Measurements from ENCODE around the gene RMND5A. TPM values are rescaled to one million over a fixed set of nuclear protein-coding genes. Genes with fewer than 3 reads are reported as not detected.

The RMND5A gene
- total RNA-seq, 1 donor from 2014 or later: 24.3 TPM

DNA sequence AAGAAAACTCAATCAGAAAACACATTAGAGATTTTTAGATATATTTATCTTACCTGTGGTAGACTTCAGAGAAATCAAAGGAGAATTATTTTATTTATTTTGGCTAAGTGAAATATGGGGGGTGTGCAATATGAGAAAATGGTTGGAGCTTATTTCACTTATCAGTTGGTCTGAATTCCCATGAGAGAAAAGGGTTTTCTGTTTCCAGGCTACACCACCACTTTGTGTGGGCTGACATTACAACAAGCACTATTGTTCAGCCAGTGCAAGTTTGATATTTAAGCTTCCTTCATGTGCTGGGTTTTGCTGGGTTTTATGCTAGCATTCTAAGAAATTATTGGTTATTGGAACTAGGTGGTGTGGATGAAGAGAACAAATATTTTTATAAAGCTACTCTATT, 33.5 kb downstream of the RMND5A start:
- no peak for DNase-seq (ENCODE audit: extremely low spot score, unreplicated experiment)
- Mint-ChIP-seq H3K27me3 (ENCODE audit: unreplicated experiment) (no peaks in the 10 kb centered on the region), H3K4me1 (ENCODE audit: unreplicated experiment) (no peaks in the 10 kb centered on the region), H3K9me3 (ENCODE audit: unreplicated experiment) (peaks cover 14% of the 10 kb centered on the region), H3K4me3 (ENCODE audit: unreplicated experiment) (no peak overlapping the region), H3K27ac (ENCODE audit: unreplicated experiment) (no peak overlapping the region), H3K36me3 (ENCODE audit: unreplicated experiment) (peaks cover 54% of the 10 kb centered on the region)
- TF ChIP-seq CTCF (IDR thresholded peaks at IDR 0.05): no peak

GRCh38 chr2:86758405-86758804, 38.3 kb downstream of the RMND5A start:
- Mint-ChIP-seq H3K4me3 (ENCODE audit: unreplicated experiment) (no peak overlapping the region), H3K27me3 (ENCODE audit: unreplicated experiment) (no peaks in the 10 kb centered on the region), H3K4me1 (ENCODE audit: unreplicated experiment) (no peaks in the 10 kb centered on the region), H3K9me3 (ENCODE audit: unreplicated experiment) (no peaks in the 10 kb centered on the region), H3K27ac (ENCODE audit: unreplicated experiment) (no peak overlapping the region), H3K36me3 (ENCODE audit: unreplicated experiment) (peaks cover 22% of the 10 kb centered on the region)
- DNase-seq (ENCODE audit: extremely low spot score, unreplicated experiment): no peak
- no peak for TF ChIP-seq CTCF (IDR thresholded peaks at IDR 0.05)

GRCh38 chr2:86760371-86760770, 40.3 kb downstream of the RMND5A start:
- no peak overlapping the region for H3K4me3 Mint-ChIP-seq (ENCODE audit: unreplicated experiment)
- DNase-seq (ENCODE audit: extremely low spot score, unreplicated experiment): no peak
- H3K36me3 Mint-ChIP-seq (ENCODE audit: unreplicated experiment): peaks cover 19% of the 10 kb centered on the region
- no peaks in the 10 kb centered on the region for H3K9me3 Mint-ChIP-seq (ENCODE audit: unreplicated experiment)
- H3K4me1 Mint-ChIP-seq (ENCODE audit: unreplicated experiment): peaks cover 2% of the 10 kb centered on the region
- H3K27me3 Mint-ChIP-seq (ENCODE audit: unreplicated experiment): no peaks in the 10 kb centered on the region
- H3K27ac Mint-ChIP-seq (ENCODE audit: unreplicated experiment): no peak overlapping the region
- no peak for TF ChIP-seq CTCF (IDR thresholded peaks at IDR 0.05)

GRCh38 chr2:86764661-86765309, 44.7 kb downstream of the RMND5A start:
- Mint-ChIP-seq H3K9me3 (ENCODE audit: unreplicated experiment) (no peaks in the 10 kb centered on the region), H3K36me3 (ENCODE audit: unreplicated experiment) (peaks cover 9% of the 10 kb centered on the region), H3K27me3 (ENCODE audit: unreplicated experiment) (no peaks in the 10 kb centered on the region), H3K4me3 (ENCODE audit: unreplicated experiment) (no peak overlapping the region), H3K27ac (ENCODE audit: unreplicated experiment) (no peak overlapping the region), H3K4me1 (ENCODE audit: unreplicated experiment) (peaks cover 2% of the 10 kb centered on the region)
- TF ChIP-seq CTCF (IDR thresholded peaks at IDR 0.05): peak; percentile 68
- DNase-seq (ENCODE audit: extremely low spot score, unreplicated experiment): no peak

GRCh38 chr2:86765310-86765695, 45.2 kb downstream of the RMND5A start:
- DNase-seq (ENCODE audit: extremely low spot score, unreplicated experiment): no peak
- Mint-ChIP-seq H3K36me3 (ENCODE audit: unreplicated experiment) (peaks cover 9% of the 10 kb centered on the region), H3K9me3 (ENCODE audit: unreplicated experiment) (no peaks in the 10 kb centered on the region), H3K27me3 (ENCODE audit: unreplicated experiment) (no peaks in the 10 kb centered on the region), H3K4me3 (ENCODE audit: unreplicated experiment) (no peak overlapping the region), H3K4me1 (ENCODE audit: unreplicated experiment) (peaks cover 2% of the 10 kb centered on the region), H3K27ac (ENCODE audit: unreplicated experiment) (no peak overlapping the region)
- no peak for TF ChIP-seq CTCF (IDR thresholded peaks at IDR 0.05)
